Choroid plexus epithelial cell (primary cell): Measurements from ENCODE around the gene CYBB.

Source experiments
- DNase-seq: peaks from one replicate; pipeline ENCODE4 v3.0.0-alpha.2; 2010; ENCODE audit warnings: low read depth
- H3K4me3 ChIP-seq: 2 replicates; pipeline ENCODE4 v1.5.1; 2011; ENCODE audit warnings: low read depth, mild to moderate bottlenecking, control low read depth, low read length, moderate library complexity
- TF ChIP-seq, protein P1 (sequence below): conservative IDR thresholded peaks from 2 replicates; pipeline ENCODE4 v1.5.1; 2011; ENCODE audit warnings: low read depth, mild to moderate bottlenecking, control low read depth, inconsistent platforms, low read length, moderate library complexity

The CYBB gene

DNA sequence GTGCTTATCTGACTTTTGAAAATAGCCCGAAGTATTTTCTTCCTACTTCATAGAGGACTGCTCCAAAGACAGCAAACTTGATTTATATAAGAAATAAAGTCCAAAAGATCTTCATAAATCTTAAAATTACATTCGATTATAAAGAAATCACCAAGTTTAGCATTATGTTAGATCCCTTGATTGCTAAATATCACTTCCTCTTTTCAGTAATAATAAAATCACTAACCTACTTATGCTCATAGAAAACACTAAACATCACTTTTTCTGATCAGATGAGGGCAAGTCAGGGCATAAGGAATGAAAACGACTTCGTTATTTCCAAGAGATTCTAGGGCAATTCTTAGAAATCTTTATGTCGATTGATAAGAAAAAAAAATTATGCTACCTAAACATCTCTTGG, 35.5 kb downstream of the CYBB start:
- TF ChIP-seq, protein P1, sequence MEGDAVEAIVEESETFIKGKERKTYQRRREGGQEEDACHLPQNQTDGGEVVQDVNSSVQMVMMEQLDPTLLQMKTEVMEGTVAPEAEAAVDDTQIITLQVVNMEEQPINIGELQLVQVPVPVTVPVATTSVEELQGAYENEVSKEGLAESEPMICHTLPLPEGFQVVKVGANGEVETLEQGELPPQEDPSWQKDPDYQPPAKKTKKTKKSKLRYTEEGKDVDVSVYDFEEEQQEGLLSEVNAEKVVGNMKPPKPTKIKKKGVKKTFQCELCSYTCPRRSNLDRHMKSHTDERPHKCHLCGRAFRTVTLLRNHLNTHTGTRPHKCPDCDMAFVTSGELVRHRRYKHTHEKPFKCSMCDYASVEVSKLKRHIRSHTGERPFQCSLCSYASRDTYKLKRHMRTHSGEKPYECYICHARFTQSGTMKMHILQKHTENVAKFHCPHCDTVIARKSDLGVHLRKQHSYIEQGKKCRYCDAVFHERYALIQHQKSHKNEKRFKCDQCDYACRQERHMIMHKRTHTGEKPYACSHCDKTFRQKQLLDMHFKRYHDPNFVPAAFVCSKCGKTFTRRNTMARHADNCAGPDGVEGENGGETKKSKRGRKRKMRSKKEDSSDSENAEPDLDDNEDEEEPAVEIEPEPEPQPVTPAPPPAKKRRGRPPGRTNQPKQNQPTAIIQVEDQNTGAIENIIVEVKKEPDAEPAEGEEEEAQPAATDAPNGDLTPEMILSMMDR: no peak
- no peak overlapping the region for H3K4me3 ChIP-seq
- DNase-seq: no peak

DNA sequence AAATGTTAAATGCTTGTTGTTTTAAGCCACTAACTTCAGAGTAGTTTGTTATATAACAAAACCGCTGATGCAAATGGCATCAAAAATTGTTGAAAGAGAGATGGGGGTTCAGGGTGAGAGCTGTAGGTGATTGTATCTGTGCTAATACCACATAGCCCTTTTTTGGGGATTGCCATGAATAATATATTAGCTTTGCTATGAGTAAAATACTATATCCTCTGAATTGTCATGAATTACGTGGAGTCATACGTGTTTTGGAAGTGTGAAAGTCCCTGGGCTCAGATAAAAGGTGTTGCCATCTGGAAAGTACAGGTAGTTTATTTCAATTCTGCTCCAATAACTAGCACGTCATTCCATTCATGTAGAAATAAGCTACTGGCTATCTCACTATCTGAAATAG, 36.9 kb downstream of the CYBB start:
- TF ChIP-seq, protein P1: no peak
- DNase-seq: no peak
- no peak overlapping the region for H3K4me3 ChIP-seq

DNA sequence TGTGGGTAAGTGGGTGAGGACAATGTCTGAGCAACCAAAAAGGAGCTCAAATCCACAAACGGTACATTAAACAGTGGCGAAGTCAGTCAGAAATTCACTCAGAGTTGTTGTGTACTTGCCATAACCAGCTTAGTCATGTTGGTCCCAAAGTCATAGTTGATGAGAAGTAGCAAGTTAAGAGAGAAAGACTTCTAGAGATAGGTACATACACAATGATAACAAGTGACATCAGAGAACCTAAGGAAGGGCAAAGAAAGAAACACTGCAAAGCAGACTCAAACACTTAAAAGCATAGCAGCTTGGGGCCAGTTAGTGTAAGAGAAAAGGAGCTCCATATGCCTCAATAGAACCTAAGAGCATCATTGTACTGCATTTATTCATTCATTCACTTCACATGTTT, 37.3 kb downstream of the CYBB start:
- TF ChIP-seq, protein P1: no peak
- DNase-seq: no peak
- H3K4me3 ChIP-seq: no peak overlapping the region

DNA sequence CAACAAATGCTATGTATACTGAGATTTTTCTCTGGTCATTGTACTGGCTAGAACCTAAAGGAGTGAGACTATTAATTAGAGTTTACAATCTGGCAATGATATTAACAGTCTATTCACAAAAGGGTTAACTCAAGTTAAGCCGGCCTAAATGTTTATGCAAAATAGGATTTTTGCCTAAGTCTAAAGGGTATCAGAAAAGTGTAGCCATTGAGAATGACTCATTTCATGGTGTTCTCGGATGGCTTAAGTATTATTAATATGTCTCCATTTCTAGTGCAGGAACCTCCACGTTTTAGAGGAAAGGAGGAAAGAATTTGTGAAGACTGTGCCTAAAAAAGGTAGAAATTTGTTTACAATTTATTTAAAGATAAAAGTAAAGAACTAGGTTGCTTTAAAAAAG, 37.7 kb downstream of the CYBB start:
- no peak for DNase-seq
- TF ChIP-seq, protein P1: no peak
- H3K4me3 ChIP-seq: no peak overlapping the region

DNA sequence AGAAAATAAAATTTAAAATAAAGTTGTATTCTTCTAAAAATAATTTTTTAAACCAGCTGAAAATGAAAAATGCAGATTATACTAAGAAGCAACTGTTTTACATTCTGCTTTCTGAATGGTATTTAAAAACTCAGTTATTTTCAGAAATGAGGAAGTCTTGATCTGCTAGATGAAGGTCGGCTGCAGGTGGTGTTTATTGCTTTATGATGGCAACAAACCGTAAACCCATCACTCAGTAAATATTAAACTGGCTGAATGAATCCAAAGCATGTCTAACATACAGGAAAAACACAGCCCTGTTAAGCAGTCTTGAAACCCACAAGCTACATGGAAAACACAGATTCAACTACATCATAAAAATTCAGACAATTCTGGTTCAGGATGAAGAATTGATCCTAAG, 38.2 kb downstream of the CYBB start:
- TF ChIP-seq, protein P1: no peak
- DNase-seq: no peak
- no peak overlapping the region for H3K4me3 ChIP-seq

DNA sequence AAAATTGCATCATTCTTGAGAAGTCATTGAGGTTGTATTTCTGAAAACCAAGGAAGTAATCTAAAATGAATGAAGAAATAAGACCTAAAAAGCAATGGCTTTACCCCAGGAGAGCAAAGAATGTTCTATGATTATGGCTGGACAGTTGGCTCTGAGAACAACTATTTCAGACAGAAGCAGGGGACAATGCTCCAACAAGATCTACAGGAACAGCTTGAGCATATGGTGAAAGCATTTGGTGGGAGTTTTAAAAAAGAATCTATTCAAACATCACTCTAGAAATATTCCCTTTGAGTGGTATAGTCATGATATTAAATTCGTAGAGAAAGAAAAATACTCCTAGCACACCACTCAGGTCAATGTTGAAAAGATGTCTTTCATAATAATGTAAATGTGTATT, 40.8 kb downstream of the CYBB start:
- TF ChIP-seq, protein P1: no peak
- H3K4me3 ChIP-seq: no peak overlapping the region
- DNase-seq: no peak

DNA sequence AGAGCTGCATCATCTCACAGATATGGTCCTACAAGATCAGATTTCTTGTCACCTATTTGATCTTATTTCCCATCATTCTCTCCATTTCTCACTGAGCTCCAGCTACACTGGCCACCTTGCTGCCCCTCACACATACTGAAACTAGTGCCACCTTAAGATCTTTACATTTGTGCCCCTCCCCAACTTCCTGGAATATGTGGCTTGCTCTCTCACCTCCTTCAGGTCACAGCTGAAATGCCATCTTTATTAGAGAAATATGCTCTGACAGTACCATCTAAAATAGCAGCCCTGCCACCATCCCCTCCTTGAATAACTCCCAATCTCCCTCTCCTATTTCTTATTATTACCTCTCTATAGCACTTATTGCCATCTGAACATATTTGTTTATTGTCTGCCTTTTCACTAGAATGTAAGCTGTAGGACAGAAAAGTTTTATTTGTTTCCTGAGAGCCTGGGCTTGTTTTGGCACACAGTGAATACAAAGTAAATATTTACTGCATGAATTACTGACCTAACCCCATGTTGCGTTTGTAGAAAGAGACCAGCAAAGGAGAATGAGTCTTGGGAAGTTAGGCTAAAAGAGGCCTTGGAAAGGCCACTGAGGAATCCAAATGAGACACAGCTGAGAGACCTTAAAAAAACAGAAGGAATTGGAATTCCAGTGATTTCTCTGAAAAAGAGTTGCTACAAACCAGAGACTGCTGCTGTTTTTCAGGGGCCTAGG, 44.8 kb downstream of the CYBB start:
- H3K4me3 ChIP-seq: no peak overlapping the region
- TF ChIP-seq, protein P1: no peak
- no peak for DNase-seq
